GM23338 (cell line): Measurements from ENCODE around the gene DCTN1. TPM values are rescaled to one million over a fixed set of nuclear protein-coding genes. Genes with fewer than 3 reads are reported as not detected.

Source experiments
- polyA plus RNA-seq: library from polyadenylated mRNA; unstranded; fragments of >200 nt; fragmentation: Nextera tagmentation; extraction: Ambion mirVana; gene quantifications from 2 replicates; pipeline ENCODE4 v1.2.1, GENCODE V29; 2016
- small RNA-seq: library from RNA; depleted of rRNA; stranded (forward); fragments of <200 nt; gene quantifications from one replicate; pipeline ENCODE3, GENCODE V24; 2014; ENCODE audit warnings: low replicate concordance
- total RNA-seq: library from RNA; depleted of rRNA; stranded (reverse); fragments of >200 nt; shearing (Covaris generic); gene quantifications from 2 replicates; pipeline ENCODE4 v1.2.3, GENCODE V29; 2014; rRNA removed

DCTN1 gene
- total and polyA plus RNA-seq, 2 experiments from 2014 or later, result 108 to 145 TPM

Small RNA genes within 50 kb of the gene (small RNA-seq; reads per million reads assigned to genes)
- gene RNU6-542P (not detected), gene TAF13P2 (not detected)

Other genes with a start within 250 kb of the DCTN1 start
- gene BOLA3, start 232.4 kb downstream of the DCTN1 start, total RNA-seq, result 36.2 and 89.8 TPM in 2 replicates
- gene BOLA3, start 232.4 kb downstream of the DCTN1 start, polyA plus RNA-seq, result 233 and 235 TPM in 2 replicates
- 111 and 130 TPM in 2 replicates for gene MOB1A, start 201.4 kb downstream of the DCTN1 start, total RNA-seq
- 33.3 and 36.2 TPM in 2 replicates for gene MOB1A, start 201.4 kb downstream of the DCTN1 start, polyA plus RNA-seq
- 281 and 321 TPM in 2 replicates for gene MTHFD2, start 181.7 kb downstream of the DCTN1 start, total RNA-seq
- gene MTHFD2, start 181.7 kb downstream of the DCTN1 start, polyA plus RNA-seq, result 279 and 305 TPM in 2 replicates
- 0.24 and 0.89 TPM in 2 replicates for gene SLC4A5, start 36.9 kb downstream of the DCTN1 start, total RNA-seq
- gene SLC4A5, start 36.9 kb downstream of the DCTN1 start, polyA plus RNA-seq, result 0.50 and 0.70 TPM in 2 replicates
- 4.6 TPM in 2 replicates for gene C2orf81, start 41.3 kb upstream of the DCTN1 start, total RNA-seq
- gene C2orf81, start 41.3 kb upstream of the DCTN1 start, polyA plus RNA-seq, result 3.7 and 3.8 TPM in 2 replicates
- 41.3 and 41.6 TPM in 2 replicates for gene WDR54, start 41.4 kb upstream of the DCTN1 start, total RNA-seq
- 35.2 and 42.6 TPM in 2 replicates for gene WDR54, start 41.4 kb upstream of the DCTN1 start, polyA plus RNA-seq
- 42.8 and 50.0 TPM in 2 replicates for gene RTKN, start 61.6 kb upstream of the DCTN1 start, total RNA-seq
- gene RTKN, start 61.6 kb upstream of the DCTN1 start, polyA plus RNA-seq, result 20.4 and 24.5 TPM in 2 replicates
- 17.5 and 21.8 TPM in 2 replicates for gene INO80B, start 74.8 kb upstream of the DCTN1 start, total RNA-seq
- gene INO80B, start 74.8 kb upstream of the DCTN1 start, polyA plus RNA-seq, result 5.1 and 6.1 TPM in 2 replicates
- 52.4 and 64.4 TPM in 2 replicates for gene WBP1, start 78.1 kb upstream of the DCTN1 start, total RNA-seq
- 53.0 and 62.0 TPM in 2 replicates for gene WBP1, start 78.1 kb upstream of the DCTN1 start, polyA plus RNA-seq
- gene MOGS, start 85.1 kb upstream of the DCTN1 start, total RNA-seq, result 56.5 and 61.6 TPM in 2 replicates
- 9.7 and 10.4 TPM in 2 replicates for gene MOGS, start 85.1 kb upstream of the DCTN1 start, polyA plus RNA-seq
- 7.7 and 8.2 TPM in 2 replicates for gene MRPL53, start 92.4 kb upstream of the DCTN1 start, total RNA-seq
- gene MRPL53, start 92.4 kb upstream of the DCTN1 start, polyA plus RNA-seq, result 65.1 and 70.4 TPM in 2 replicates
- 12.3 and 20.5 TPM in 2 replicates for gene CCDC142, start 102.7 kb upstream of the DCTN1 start, total RNA-seq
- gene CCDC142, start 102.7 kb upstream of the DCTN1 start, polyA plus RNA-seq, result 5.1 and 5.8 TPM in 2 replicates
- gene TTC31, start 102.8 kb upstream of the DCTN1 start, total RNA-seq, result 29.2 and 29.6 TPM in 2 replicates
- gene TTC31, start 102.8 kb upstream of the DCTN1 start, polyA plus RNA-seq, result 13.1 and 15.8 TPM in 2 replicates
- 0.24 TPM in 1 of 2 replicates, not detected in the other for gene LBX2, start 119.3 kb upstream of the DCTN1 start, total RNA-seq
- 0.57 and 0.82 TPM in 2 replicates for gene LBX2, start 119.3 kb upstream of the DCTN1 start, polyA plus RNA-seq
- gene PCGF1, start 127.4 kb upstream of the DCTN1 start, total RNA-seq, result 10.9 and 14.3 TPM in 2 replicates
- gene PCGF1, start 127.4 kb upstream of the DCTN1 start, polyA plus RNA-seq, result 13.1 and 13.4 TPM in 2 replicates
- gene TLX2, start 134.1 kb upstream of the DCTN1 start, total RNA-seq, result 0.21 TPM in 1 of 2 replicates, not detected in the other
- 0.16 TPM in 1 of 2 replicates, not detected in the other for gene TLX2, start 134.1 kb upstream of the DCTN1 start, polyA plus RNA-seq
- 0.52 and 0.74 TPM in 2 replicates for gene DQX1, start 145.9 kb upstream of the DCTN1 start, total RNA-seq
- gene DQX1, start 145.9 kb upstream of the DCTN1 start, polyA plus RNA-seq, result 0.32 and 0.54 TPM in 2 replicates
- gene AUP1, start 149.4 kb upstream of the DCTN1 start, total RNA-seq, result 89.4 and 105 TPM in 2 replicates
- 98.7 and 101 TPM in 2 replicates for gene AUP1, start 149.4 kb upstream of the DCTN1 start, polyA plus RNA-seq
- gene HTRA2, start 149.6 kb upstream of the DCTN1 start, total RNA-seq, result 17.2 and 19.7 TPM in 2 replicates
- gene HTRA2, start 149.6 kb upstream of the DCTN1 start, polyA plus RNA-seq, result 17.8 and 19.5 TPM in 2 replicates
- 12.2 and 14.9 TPM in 2 replicates for gene LOXL3, start 173.6 kb upstream of the DCTN1 start, total RNA-seq
- 4.4 and 4.7 TPM in 2 replicates for gene LOXL3, start 173.6 kb upstream of the DCTN1 start, polyA plus RNA-seq
- gene DOK1, start 174.4 kb upstream of the DCTN1 start, total RNA-seq, result 14.6 and 15.5 TPM in 2 replicates
- 3.4 and 3.9 TPM in 2 replicates for gene DOK1, start 174.4 kb upstream of the DCTN1 start, polyA plus RNA-seq